Natural killer cell (primary cell): ENCODE results near the gene LUC7L. TPM values are rescaled to one million over a fixed set of nuclear protein-coding genes. Genes with fewer than 3 reads are reported as not detected.
"Not testable (repeated sequence)": the region's sequence is repeated elsewhere in the genome, so short reads cannot be mapped to it uniquely, and the experiment has no call there.

Experiments used
- ATAC-seq, 3 donors: fragments of 150-1000 bp in 2 of 3; fragments of 200-7000 bp in 1 of 3; cut with Tn5 transposase; 1 replicate in 1 of 3; 2 replicates in 2 of 3; pipeline ENCODE4 v1.10.0; 2021; ENCODE audit warnings: mild to moderate bottlenecking in 2 of 3, moderate library complexity in 2 of 3
- DNase-seq, 2 donors: peaks; one replicate each; pipeline versions ENCODE4 v3.0.0 to v3.0.0-alpha.2; 2013 to 2021; ENCODE audit warnings: mixed read lengths in 1 of 2
- H3K27ac ChIP-seq: one replicate; pipeline ENCODE4 v1.5.1; 2013; ENCODE audit warnings: mild to moderate bottlenecking, low read length
- H3K27me3 ChIP-seq: one replicate; pipeline ENCODE4 v1.6.1; 2013; ENCODE audit warnings: low read length; ENCODE audit not compliant: control insufficient read depth, insufficient read depth
- H3K36me3 ChIP-seq: one replicate; pipeline ENCODE4 v1.6.1; 2013; ENCODE audit warnings: low read length; ENCODE audit not compliant: control insufficient read depth, insufficient read depth
- H3K4me1 ChIP-seq: one replicate; pipeline ENCODE4 v1.6.1; 2013; ENCODE audit warnings: low read length; ENCODE audit not compliant: control insufficient read depth, insufficient read depth
- H3K4me3 ChIP-seq: one replicate; pipeline ENCODE4 v1.5.1; 2013; ENCODE audit warnings: low read length
- H3K9me3 ChIP-seq: one replicate; pipeline ENCODE4 v1.6.1; 2013; ENCODE audit warnings: low read length; ENCODE audit not compliant: control insufficient read depth, insufficient read depth
- H3K27ac Mint-ChIP-seq, 2 donors: one replicate each; pipeline ENCODE4 v1.8.0; 2022; ENCODE audit warnings: mild to moderate bottlenecking in 2 of 2, mixed read lengths in 2 of 2, moderate library complexity in 1 of 2
- H3K27me3 Mint-ChIP-seq, 2 donors: one replicate each; pipeline ENCODE4 v1.8.0; 2022; ENCODE audit warnings: low read depth in 2 of 2, mixed read lengths in 2 of 2
- H3K36me3 Mint-ChIP-seq: one replicate; pipeline ENCODE4 v1.8.0; 2022; ENCODE audit warnings: mixed read lengths
- H3K4me1 Mint-ChIP-seq, 2 donors: one replicate each; pipeline ENCODE4 v1.8.0; 2022; ENCODE audit warnings: mixed read lengths in 2 of 2
- H3K4me3 Mint-ChIP-seq: one replicate; pipeline ENCODE4 v1.8.0; 2022; ENCODE audit warnings: mild to moderate bottlenecking, moderate library complexity, mixed read lengths
- H3K9me3 Mint-ChIP-seq, 2 donors: one replicate each; pipeline ENCODE4 v1.8.0; 2022; ENCODE audit warnings: mixed read lengths in 2 of 2
- CTCF ChIP-seq: fragments of 200-600 bp; IDR thresholded peaks from one replicate; pipeline ENCODE4 v1.8.0; 2022; ENCODE audit warnings: antibody characterized with exemption
- WGBS: methylation state at CpG from one replicate; pipeline ENCODE4 v1.1.7; 2013; ENCODE audit warnings: missing lambda C conversion rate; ENCODE audit not compliant: insufficient coverage; 5-methylcytosine and 5-hydroxymethylcytosine counted together
- intact Hi-C: fragments of 100-400 bp; cut with micrococcal nuclease; formaldehyde crosslinking; loops from one replicate; pipeline ENCODE4 v1.14.2; 2022
- total RNA-seq, 4 donors: library from RNA; stranded (reverse); fragments of 120-200 nt in 1 of 4; gene quantifications; one replicate each; pipeline versions ENCODE4 v1.2.3 to v1.2.4, GENCODE V29; 2013 to 2022

Gene LUC7L
- total RNA-seq, 3 donors from 2014 or later (not counting 1 experiment from before 2014, with no cell fraction given), result 129 to 168 (median 153) TPM

- Histone ChIP-seq H3K4me3 (no peak overlapping the region), H3K9me3 (no peaks in the 10 kb centered on the region), H3K36me3 (peaks cover 6% of the 10 kb centered on the region), H3K27me3 (no peaks in the 10 kb centered on the region), H3K4me1 (no peaks in the 10 kb centered on the region), H3K27ac (no peak overlapping the region)
- Mint-ChIP-seq H3K4me3 (no peak overlapping the region), H3K9me3 (no peaks in the 10 kb centered on the region), H3K27ac (no peak overlapping the region), H3K27me3 (no peaks in the 10 kb centered on the region), H3K36me3 (no peaks in the 10 kb centered on the region), H3K4me1 (peaks cover 0 to 16% of the 10 kb centered on the region in 2 donors)
- TF ChIP-seq CTCF, result no peak
- WGBS, result 87% methylated on average over 40 of the region's 40 CpGs
- intact Hi-C loops, result no loop called here
- no peak for DNase-seq
- ATAC-seq, result no peak
These were observed 39.1 kb upstream of the LUC7L start for GRCh38 chr16:268141-269053.

- WGBS, result 91% methylated on average over 17 of the region's 17 CpGs
- H3K36me3 Mint-ChIP-seq, H3K36me3 ChIP-seq, ATAC-seq, H3K27ac Mint-ChIP-seq, intact Hi-C loops, H3K9me3 ChIP-seq, H3K4me3 Mint-ChIP-seq, H3K4me3 ChIP-seq, H3K27ac ChIP-seq, H3K27me3 ChIP-seq, H3K9me3 Mint-ChIP-seq, H3K4me1 ChIP-seq, H3K27me3 Mint-ChIP-seq, DNase-seq: not testable (repeated sequence)
- H3K4me1 Mint-ChIP-seq, result peaks cover 0 to 16% of the 10 kb centered on the region in 2 donors
These were observed 38.3 kb upstream of the LUC7L start for GRCh38 chr16:267562-267961.

- Histone ChIP-seq H3K4me3 (no peak overlapping the region), H3K9me3 (no peaks in the 10 kb centered on the region), H3K4me1 (no peaks in the 10 kb centered on the region), H3K27ac (no peak overlapping the region), H3K36me3 (peaks cover 18% of the 10 kb centered on the region), H3K27me3 (no peaks in the 10 kb centered on the region)
- no peaks in the 10 kb centered on the region for H3K27me3 Mint-ChIP-seq
- H3K27ac Mint-ChIP-seq, result no peak overlapping the region
- H3K4me1 Mint-ChIP-seq, result peaks cover 0 to 16% of the 10 kb centered on the region in 2 donors
- intact Hi-C loops, result no loop called here
- WGBS, result 88% methylated on average over 25 of the region's 25 CpGs
- ATAC-seq, result no peak
- no peak for DNase-seq
- H3K4me3 Mint-ChIP-seq, result no peak overlapping the region
- no peaks in the 10 kb centered on the region for H3K9me3 Mint-ChIP-seq
- TF ChIP-seq CTCF, result no peak
- no peaks in the 10 kb centered on the region for H3K36me3 Mint-ChIP-seq
These were observed 37.3 kb upstream of the LUC7L start for GRCh38 chr16:266258-267164.

- TF ChIP-seq CTCF, result no peak
- no peak overlapping the region for H3K27ac Mint-ChIP-seq
- no peak overlapping the region for H3K4me3 Mint-ChIP-seq
- Histone ChIP-seq H3K27ac (no peak overlapping the region), H3K36me3 (peaks cover 18% of the 10 kb centered on the region), H3K27me3 (no peaks in the 10 kb centered on the region), H3K4me3 (no peak overlapping the region), H3K9me3 (no peaks in the 10 kb centered on the region), H3K4me1 (no peaks in the 10 kb centered on the region)
- intact Hi-C loops, result no loop called here
- 86% methylated on average over 12 of the region's 12 CpGs for WGBS
- H3K9me3 Mint-ChIP-seq, result no peaks in the 10 kb centered on the region
- H3K27me3 Mint-ChIP-seq, result no peaks in the 10 kb centered on the region
- ATAC-seq (no peak), DNase-seq (no peak)
- H3K36me3 Mint-ChIP-seq, result no peaks in the 10 kb centered on the region
- peaks cover 0 to 16% of the 10 kb centered on the region in 2 donors for H3K4me1 Mint-ChIP-seq
These were observed 36.5 kb upstream of the LUC7L start for GRCh38 chr16:265711-266110.
